Measurements from ENCODE around the gene FMN1. TPM values are rescaled to one million over a fixed set of nuclear protein-coding genes. Genes with fewer than 3 reads are reported as not detected.

The FMN1 gene
- total and polyA plus RNA-seq, 7 experiments from 2014 or later: 0.02 to 32.2 (median 1.0) TPM; not detected in 1

- H3K27me3 ChIP-seq (ENCODE audit: control insufficient read depth in 2 of 2, insufficient read depth in 2 of 2, low read length in 2 of 2): no peaks in the 10 kb centered on the region
- H3K36me3 ChIP-seq (ENCODE audit: control insufficient read depth in 2 of 3, insufficient read depth in 3 of 3, low read length in 3 of 3): no peaks in the 10 kb centered on the region
- intact Hi-C loops (cut with micrococcal nuclease): no loop called here
- H3K27ac ChIP-seq (ENCODE audit: low read depth, low read length): no peak overlapping the region
- CTCF ChIA-PET: interaction anchor here (1.2 kb wide), 1 partner anchor 23 kb away, joined by 3 read pairs; no protein-coding TSS in a partner anchor
- Mint-ChIP-seq H3K4me1 (peaks cover 0 to 61% (median 13%) of the 10 kb centered on the region in 7 donors), H3K4me3 (peak overlapping the region in 8 of 10 donors; percentile 17 to 87 (median 67)), H3K36me3 (peaks cover 0 to 3% (median 0%) of the 10 kb centered on the region in 5 donors), H3K27ac (peak overlapping the region in 5 of 9 donors; percentile 51 to 95 (median 84)), H3K27me3 (peaks cover 0 to 19% (median 0%) of the 10 kb centered on the region in 5 donors), H3K9me3 (peaks cover 0 to 16% (median 0%) of the 10 kb centered on the region in 11 donors)
- H3K9me3 ChIP-seq (ENCODE audit: control insufficient read depth in 2 of 3, low read length in 3 of 3): no peaks in the 10 kb centered on the region
- H3K4me3 ChIP-seq (ENCODE audit: low read length): no peak overlapping the region
- H3K4me1 ChIP-seq (ENCODE audit: control insufficient read depth in 2 of 2, insufficient read depth in 2 of 2, low read length in 2 of 2): peaks cover 6 to 21% of the 10 kb centered on the region in 2 donors
- ATAC-seq: peak; percentile 99
- DNase-seq: peak in 5 of 9 donors; percentile 31 to 80 (median 52)
- POLR2A ChIA-PET: no interaction called here
Measured at GRCh38 chr15:33104212-33104611, 90.3 kb downstream of the FMN1 start.

GRCh38 chr15:33101036-33101435, 93.5 kb downstream of the FMN1 start:
- H3K4me3 Mint-ChIP-seq: no peak overlapping the region
- ATAC-seq: no peak
- intact Hi-C loops (cut with micrococcal nuclease): no loop called here
- no peak overlapping the region for H3K27ac Mint-ChIP-seq
- no peak for DNase-seq
- H3K27me3 Mint-ChIP-seq: peaks cover 0 to 2% (median 0%) of the 10 kb centered on the region in 5 donors
- ChIA-PET POLR2A (no interaction called here), CTCF (interaction anchor here (1.5 kb wide), 1 partner anchor 15 kb away, joined by 3 read pairs; no protein-coding TSS in a partner anchor)
- H3K4me1 Mint-ChIP-seq: peaks cover 0 to 51% (median 14%) of the 10 kb centered on the region in 7 donors
- no peaks in the 10 kb centered on the region for H3K9me3 ChIP-seq (ENCODE audit: control insufficient read depth in 2 of 3, low read length in 3 of 3)
- H3K4me3 ChIP-seq (ENCODE audit: low read length): no peak overlapping the region
- no peaks in the 10 kb centered on the region for H3K27me3 ChIP-seq (ENCODE audit: control insufficient read depth in 2 of 2, insufficient read depth in 2 of 2, low read length in 2 of 2)
- no peaks in the 10 kb centered on the region for H3K36me3 Mint-ChIP-seq
- no peaks in the 10 kb centered on the region for H3K36me3 ChIP-seq (ENCODE audit: control insufficient read depth in 2 of 3, insufficient read depth in 3 of 3, low read length in 3 of 3)
- peaks cover 6 to 21% of the 10 kb centered on the region in 2 donors for H3K4me1 ChIP-seq (ENCODE audit: control insufficient read depth in 2 of 2, insufficient read depth in 2 of 2, low read length in 2 of 2)
- peaks cover 0 to 16% (median 0%) of the 10 kb centered on the region in 11 donors for H3K9me3 Mint-ChIP-seq
- no peak overlapping the region for H3K27ac ChIP-seq (ENCODE audit: low read depth, low read length)

- intact Hi-C loops (cut with micrococcal nuclease): no loop called here
- Histone ChIP-seq H3K9me3 (ENCODE audit: control insufficient read depth in 2 of 3, low read length in 3 of 3) (no peaks in the 10 kb centered on the region), H3K27ac (ENCODE audit: low read depth, low read length) (no peak overlapping the region), H3K36me3 (ENCODE audit: control insufficient read depth in 2 of 3, insufficient read depth in 3 of 3, low read length in 3 of 3) (no peaks in the 10 kb centered on the region), H3K4me1 (ENCODE audit: control insufficient read depth in 2 of 2, insufficient read depth in 2 of 2, low read length in 2 of 2) (peaks cover 6 to 21% of the 10 kb centered on the region in 2 donors), H3K27me3 (ENCODE audit: control insufficient read depth in 2 of 2, insufficient read depth in 2 of 2, low read length in 2 of 2) (no peaks in the 10 kb centered on the region), H3K4me3 (ENCODE audit: low read length) (no peak overlapping the region)
- Mint-ChIP-seq H3K9me3 (peaks cover 0 to 16% (median 0%) of the 10 kb centered on the region in 11 donors), H3K27ac (no peak overlapping the region), H3K27me3 (peaks cover 0 to 2% (median 0%) of the 10 kb centered on the region in 5 donors), H3K4me1 (peaks cover 0 to 44% (median 14%) of the 10 kb centered on the region in 7 donors), H3K4me3 (no peak overlapping the region), H3K36me3 (no peaks in the 10 kb centered on the region)
- DNase-seq (no peak), ATAC-seq (no peak)
- ChIA-PET CTCF (interaction anchor here (1.5 kb wide), 1 partner anchor 14 kb away, joined by 3 read pairs; no protein-coding TSS in a partner anchor), POLR2A (no interaction called here)
Measured at GRCh38 chr15:33100314-33100713, 94.2 kb downstream of the FMN1 start.

GRCh38 chr15:33099739-33100138, 94.8 kb downstream of the FMN1 start:
- ChIA-PET POLR2A (no interaction called here), CTCF (no interaction called here)
- DNase-seq: no peak
- H3K27me3 Mint-ChIP-seq: peaks cover 0 to 2% (median 0%) of the 10 kb centered on the region in 5 donors
- H3K4me1 Mint-ChIP-seq: peaks cover 0 to 38% (median 11%) of the 10 kb centered on the region in 7 donors
- Histone ChIP-seq H3K36me3 (ENCODE audit: control insufficient read depth in 2 of 3, insufficient read depth in 3 of 3, low read length in 3 of 3) (no peaks in the 10 kb centered on the region), H3K4me3 (ENCODE audit: low read length) (no peak overlapping the region), H3K9me3 (ENCODE audit: control insufficient read depth in 2 of 3, low read length in 3 of 3) (no peaks in the 10 kb centered on the region), H3K4me1 (ENCODE audit: control insufficient read depth in 2 of 2, insufficient read depth in 2 of 2, low read length in 2 of 2) (peaks cover 2 to 15% of the 10 kb centered on the region in 2 donors), H3K27me3 (ENCODE audit: control insufficient read depth in 2 of 2, insufficient read depth in 2 of 2, low read length in 2 of 2) (no peaks in the 10 kb centered on the region), H3K27ac (ENCODE audit: low read depth, low read length) (no peak overlapping the region)
- ATAC-seq: no peak
- H3K9me3 Mint-ChIP-seq: peaks cover 0 to 16% (median 0%) of the 10 kb centered on the region in 11 donors
- intact Hi-C loops (cut with micrococcal nuclease): no loop called here
- no peaks in the 10 kb centered on the region for H3K36me3 Mint-ChIP-seq
- no peak overlapping the region for H3K27ac Mint-ChIP-seq
- no peak overlapping the region for H3K4me3 Mint-ChIP-seq

DNA sequence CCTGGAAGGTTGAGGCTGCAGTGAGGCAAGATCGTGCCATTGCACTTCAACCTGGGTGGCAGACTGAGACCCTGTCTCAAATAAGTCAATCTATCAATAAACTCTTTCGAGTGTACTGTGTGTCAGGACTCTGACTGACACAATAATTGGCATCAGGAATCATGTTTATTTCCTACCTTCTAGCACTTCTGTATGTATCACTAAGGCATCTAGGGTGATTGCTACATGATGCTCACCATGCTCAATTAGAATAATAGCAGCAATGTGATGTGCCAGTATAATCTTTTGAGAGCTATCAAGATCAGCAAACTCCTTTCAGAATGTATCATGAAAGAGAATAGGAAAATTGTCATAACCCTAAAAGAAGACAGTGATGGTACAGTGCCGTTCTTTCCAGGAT, 95.3 kb downstream of the FMN1 start:
- CTCF ChIA-PET: interaction anchor here (0.6 kb wide), 1 partner anchor 137 kb away, joined by 4 read pairs; no protein-coding TSS in a partner anchor
- no peaks in the 10 kb centered on the region for H3K36me3 Mint-ChIP-seq
- no peak for DNase-seq
- H3K27ac Mint-ChIP-seq: no peak overlapping the region
- H3K4me1 ChIP-seq (ENCODE audit: control insufficient read depth in 2 of 2, insufficient read depth in 2 of 2, low read length in 2 of 2): peaks cover 0 to 10% of the 10 kb centered on the region in 2 donors
- no peaks in the 10 kb centered on the region for H3K36me3 ChIP-seq (ENCODE audit: control insufficient read depth in 2 of 3, insufficient read depth in 3 of 3, low read length in 3 of 3)
- ATAC-seq: no peak
- H3K4me3 ChIP-seq (ENCODE audit: low read length): no peak overlapping the region
- H3K9me3 Mint-ChIP-seq: peaks cover 0 to 16% (median 0%) of the 10 kb centered on the region in 11 donors
- H3K27ac ChIP-seq (ENCODE audit: low read depth, low read length): no peak overlapping the region
- H3K4me3 Mint-ChIP-seq: no peak overlapping the region
- no peaks in the 10 kb centered on the region for H3K9me3 ChIP-seq (ENCODE audit: control insufficient read depth in 2 of 3, low read length in 3 of 3)
- H3K27me3 Mint-ChIP-seq: no peaks in the 10 kb centered on the region
- POLR2A ChIA-PET: no interaction called here
- H3K27me3 ChIP-seq (ENCODE audit: control insufficient read depth in 2 of 2, insufficient read depth in 2 of 2, low read length in 2 of 2): no peaks in the 10 kb centered on the region
- H3K4me1 Mint-ChIP-seq: peaks cover 0 to 33% (median 9%) of the 10 kb centered on the region in 7 donors
- intact Hi-C loops (cut with micrococcal nuclease): no loop called here

DNA sequence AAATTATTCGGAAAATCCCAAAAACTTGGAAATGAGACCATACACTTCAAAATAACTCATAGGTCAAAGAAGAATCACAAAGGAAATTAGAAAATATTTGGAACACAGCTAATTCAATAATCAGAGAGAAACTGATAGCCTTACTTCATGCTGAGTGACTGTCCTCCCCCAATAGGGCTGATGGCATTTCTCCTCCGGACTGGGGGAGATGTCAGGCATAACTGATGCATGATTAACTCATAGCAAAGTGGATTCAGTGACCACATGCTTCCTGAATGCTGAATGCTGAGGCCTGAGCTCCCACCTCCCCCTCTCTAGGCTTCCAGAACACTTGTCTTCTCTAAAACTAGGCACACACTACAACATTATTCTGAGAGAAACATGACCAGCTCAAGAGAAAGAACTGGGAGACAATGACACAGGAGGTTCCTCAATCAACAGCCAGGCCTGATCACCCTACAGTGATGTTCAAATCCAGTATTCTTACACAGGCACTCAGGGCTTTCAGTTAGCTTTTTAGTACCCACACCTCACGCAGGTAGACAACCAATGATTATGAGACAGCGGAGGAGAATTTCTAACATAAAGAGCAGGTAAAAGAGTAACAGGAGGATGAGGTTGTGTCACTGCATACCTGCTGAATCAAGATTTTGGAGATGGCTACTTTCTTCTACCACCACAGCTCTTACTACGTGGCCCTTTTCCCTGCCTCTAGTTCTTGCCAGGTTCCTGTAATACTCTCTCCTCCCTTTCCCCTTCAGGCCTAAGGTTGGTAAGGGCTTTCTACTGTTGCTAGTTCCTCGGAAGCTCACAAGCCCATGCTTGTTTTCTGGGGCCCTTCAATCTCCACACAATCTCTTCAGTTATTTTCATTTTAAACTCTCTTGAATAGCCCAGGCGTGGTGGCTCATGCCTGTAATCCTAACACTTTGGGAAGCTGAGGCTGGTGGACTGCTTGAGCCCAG, 96.1 kb downstream of the FMN1 start:
- Mint-ChIP-seq H3K27me3 (no peaks in the 10 kb centered on the region), H3K27ac (peak overlapping the region in 2 of 9 donors; percentile 6 to 12), H3K9me3 (peaks cover 0 to 16% (median 0%) of the 10 kb centered on the region in 11 donors), H3K4me3 (no peak overlapping the region), H3K4me1 (peaks cover 0 to 27% (median 8%) of the 10 kb centered on the region in 7 donors), H3K36me3 (no peaks in the 10 kb centered on the region)
- Histone ChIP-seq H3K36me3 (ENCODE audit: control insufficient read depth in 2 of 3, insufficient read depth in 3 of 3, low read length in 3 of 3) (no peaks in the 10 kb centered on the region), H3K4me1 (ENCODE audit: control insufficient read depth in 2 of 2, insufficient read depth in 2 of 2, low read length in 2 of 2) (peaks cover 0 to 5% of the 10 kb centered on the region in 2 donors), H3K9me3 (ENCODE audit: control insufficient read depth in 2 of 3, low read length in 3 of 3) (no peaks in the 10 kb centered on the region), H3K4me3 (ENCODE audit: low read length) (no peak overlapping the region), H3K27me3 (ENCODE audit: control insufficient read depth in 2 of 2, insufficient read depth in 2 of 2, low read length in 2 of 2) (no peaks in the 10 kb centered on the region), H3K27ac (ENCODE audit: low read depth, low read length) (no peak overlapping the region)
- intact Hi-C loops (cut with micrococcal nuclease): no loop called here
- DNase-seq (no peak), ATAC-seq (no peak)
- POLR2A ChIA-PET: no interaction called here
- CTCF ChIA-PET: interaction anchor here (0.6 kb wide), 1 partner anchor 138 kb away, joined by 4 read pairs; no protein-coding TSS in a partner anchor
